ENCODE data around the gene SPATA3.

Gene SPATA3

DNA sequence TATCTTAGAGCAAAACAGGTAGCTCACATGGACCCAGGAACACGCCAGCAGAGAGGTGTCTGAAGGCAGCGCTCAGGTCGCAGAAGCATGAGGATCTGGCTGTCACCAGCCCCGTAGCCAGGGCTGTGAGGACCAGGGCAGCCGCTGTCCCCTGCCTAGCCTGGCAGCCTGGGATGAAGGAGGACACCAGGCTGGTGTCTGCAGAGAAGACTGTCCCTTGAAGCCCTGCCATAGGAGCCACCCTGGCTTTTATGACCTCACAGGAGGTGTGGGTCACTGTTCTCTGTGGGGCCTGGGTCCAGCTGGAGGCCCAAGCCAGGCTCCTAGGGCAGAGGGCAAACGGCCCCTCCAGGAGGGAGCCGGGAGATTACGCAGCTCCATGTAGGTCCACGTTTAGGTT is at the start of gene SPATA3:
SPATA3 (plus strand) TSS at position 301 of the 400 bp plus-strand sequence. CDS start 113 bp downstream, outside the sequence.
- no peak within 1 kb of the TSS for H3K9ac ChIP-seq (ENCODE audit: low read depth, low read length)
- no peak within 1 kb of the TSS for H3K4me3 ChIP-seq (ENCODE audit: low read length)
- no peaks in the 10 kb centered on the region for H3K4me1 ChIP-seq (ENCODE audit: insufficient read depth, low read length)
- H3K9me3 ChIP-seq (ENCODE audit: insufficient read depth, low read depth, low read length) = no peaks in the 10 kb centered on the region
- H3K27me3 ChIP-seq (ENCODE audit: insufficient read depth, low read length) = peaks cover 19% of the 10 kb centered on the region
- H3K27ac ChIP-seq (ENCODE audit: low read length) = no peak within 1 kb of the TSS
- H3K36me3 ChIP-seq (ENCODE audit: insufficient read depth, low read depth, low read length) = no peaks in the 10 kb centered on the region

- Histone ChIP-seq H3K4me1 (ENCODE audit: insufficient read depth, low read length) (no peaks in the 10 kb centered on the region), H3K36me3 (ENCODE audit: insufficient read depth, low read depth, low read length) (no peaks in the 10 kb centered on the region), H3K9me3 (ENCODE audit: insufficient read depth, low read depth, low read length) (no peaks in the 10 kb centered on the region), H3K27me3 (ENCODE audit: insufficient read depth, low read length) (no peaks in the 10 kb centered on the region), H3K4me3 (ENCODE audit: low read length) (no peak overlapping the region), H3K9ac (ENCODE audit: low read depth, low read length) (no peak overlapping the region), H3K27ac (ENCODE audit: low read length) (no peak overlapping the region)
These were observed 49.3 kb upstream of the SPATA3 start for GRCh38 chr2:230946429-230947234.

GRCh38 chr2:230947235-230947576 is 48.7 kb upstream of the SPATA3 start:
- no peak overlapping the region for H3K9ac ChIP-seq (ENCODE audit: low read depth, low read length)
- no peaks in the 10 kb centered on the region for H3K27me3 ChIP-seq (ENCODE audit: insufficient read depth, low read length)
- H3K9me3 ChIP-seq (ENCODE audit: insufficient read depth, low read depth, low read length) = no peaks in the 10 kb centered on the region
- H3K4me1 ChIP-seq (ENCODE audit: insufficient read depth, low read length) = no peaks in the 10 kb centered on the region
- no peak overlapping the region for H3K27ac ChIP-seq (ENCODE audit: low read length)
- H3K36me3 ChIP-seq (ENCODE audit: insufficient read depth, low read depth, low read length) = no peaks in the 10 kb centered on the region
- no peak overlapping the region for H3K4me3 ChIP-seq (ENCODE audit: low read length)

GRCh38 chr2:230947908-230948365 is 48.0 kb upstream of the SPATA3 start:
- Histone ChIP-seq H3K36me3 (ENCODE audit: insufficient read depth, low read depth, low read length) (no peaks in the 10 kb centered on the region), H3K9ac (ENCODE audit: low read depth, low read length) (no peak overlapping the region), H3K9me3 (ENCODE audit: insufficient read depth, low read depth, low read length) (no peaks in the 10 kb centered on the region), H3K4me1 (ENCODE audit: insufficient read depth, low read length) (no peaks in the 10 kb centered on the region), H3K4me3 (ENCODE audit: low read length) (no peak overlapping the region), H3K27me3 (ENCODE audit: insufficient read depth, low read length) (no peaks in the 10 kb centered on the region), H3K27ac (ENCODE audit: low read length) (no peak overlapping the region)

GRCh38 chr2:230949966-230950873 is 45.7 kb upstream of the SPATA3 start:
- Histone ChIP-seq H3K4me3 (ENCODE audit: low read length) (no peak overlapping the region), H3K9ac (ENCODE audit: low read depth, low read length) (no peak overlapping the region), H3K36me3 (ENCODE audit: insufficient read depth, low read depth, low read length) (no peaks in the 10 kb centered on the region)

GRCh38 chr2:230950874-230951339 is 45.0 kb upstream of the SPATA3 start:
- Histone ChIP-seq H3K9ac (ENCODE audit: low read depth, low read length) (no peak overlapping the region), H3K9me3 (ENCODE audit: insufficient read depth, low read depth, low read length) (no peaks in the 10 kb centered on the region), H3K4me3 (ENCODE audit: low read length) (no peak overlapping the region), H3K27me3 (ENCODE audit: insufficient read depth, low read length) (no peaks in the 10 kb centered on the region), H3K36me3 (ENCODE audit: insufficient read depth, low read depth, low read length) (no peaks in the 10 kb centered on the region), H3K4me1 (ENCODE audit: insufficient read depth, low read length) (no peaks in the 10 kb centered on the region), H3K27ac (ENCODE audit: low read length) (no peak overlapping the region)

More at GRCh38 chr2:230949966-230950873, 45.7 kb upstream of the SPATA3 start:
- H3K27me3 ChIP-seq (ENCODE audit: insufficient read depth, low read length) = no peaks in the 10 kb centered on the region
- no peak overlapping the region for H3K27ac ChIP-seq (ENCODE audit: low read length)
- H3K4me1 ChIP-seq (ENCODE audit: insufficient read depth, low read length) = no peaks in the 10 kb centered on the region
- H3K9me3 ChIP-seq (ENCODE audit: insufficient read depth, low read depth, low read length) = no peaks in the 10 kb centered on the region

- Histone ChIP-seq H3K9ac (ENCODE audit: low read depth, low read length) (no peak overlapping the region), H3K9me3 (ENCODE audit: insufficient read depth, low read depth, low read length) (no peaks in the 10 kb centered on the region), H3K27me3 (ENCODE audit: insufficient read depth, low read length) (peaks cover under 1% of the 10 kb centered on the region; the same call in 1 of the 2 replicates), H3K4me1 (ENCODE audit: insufficient read depth, low read length) (no peaks in the 10 kb centered on the region), H3K27ac (ENCODE audit: low read length) (no peak overlapping the region), H3K36me3 (ENCODE audit: insufficient read depth, low read depth, low read length) (no peaks in the 10 kb centered on the region), H3K4me3 (ENCODE audit: low read length) (no peak overlapping the region)
These were observed 44.5 kb upstream of the SPATA3 start for GRCh38 chr2:230951396-230951795.

- H3K27ac ChIP-seq (ENCODE audit: low read length) = no peak overlapping the region
- H3K9ac ChIP-seq (ENCODE audit: low read depth, low read length) = no peak overlapping the region
- no peak overlapping the region for H3K4me3 ChIP-seq (ENCODE audit: low read length)
- peaks cover 10% of the 10 kb centered on the region for H3K27me3 ChIP-seq (ENCODE audit: insufficient read depth, low read length)
- no peaks in the 10 kb centered on the region for H3K9me3 ChIP-seq (ENCODE audit: insufficient read depth, low read depth, low read length)
- H3K4me1 ChIP-seq (ENCODE audit: insufficient read depth, low read length) = peaks cover 5% of the 10 kb centered on the region; the same call in 1 of the 2 replicates
- no peaks in the 10 kb centered on the region for H3K36me3 ChIP-seq (ENCODE audit: insufficient read depth, low read depth, low read length)
These were observed 43.5 kb upstream of the SPATA3 start for GRCh38 chr2:230952226-230952956.

GRCh38 chr2:230953845-230954244 is 42.1 kb upstream of the SPATA3 start:
- Histone ChIP-seq H3K27ac (ENCODE audit: low read length) (no peak overlapping the region), H3K9me3 (ENCODE audit: insufficient read depth, low read depth, low read length) (no peaks in the 10 kb centered on the region), H3K27me3 (ENCODE audit: insufficient read depth, low read length) (peaks cover 25% of the 10 kb centered on the region), H3K36me3 (ENCODE audit: insufficient read depth, low read depth, low read length) (no peaks in the 10 kb centered on the region), H3K4me1 (ENCODE audit: insufficient read depth, low read length) (peaks cover 5% of the 10 kb centered on the region; the same call in 1 of the 2 replicates), H3K9ac (ENCODE audit: low read depth, low read length) (no peak overlapping the region), H3K4me3 (ENCODE audit: low read length) (no peak overlapping the region)

GRCh38 chr2:230954746-230955145 is 41.2 kb upstream of the SPATA3 start:
- H3K36me3 ChIP-seq (ENCODE audit: insufficient read depth, low read depth, low read length) = no peaks in the 10 kb centered on the region
- H3K27me3 ChIP-seq (ENCODE audit: insufficient read depth, low read length) = peaks cover 27% of the 10 kb centered on the region
- H3K27ac ChIP-seq (ENCODE audit: low read length) = no peak overlapping the region
- H3K4me1 ChIP-seq (ENCODE audit: insufficient read depth, low read length) = peaks cover 5% of the 10 kb centered on the region; the same call in 1 of the 2 replicates
- H3K9ac ChIP-seq (ENCODE audit: low read depth, low read length) = no peak overlapping the region
- no peak overlapping the region for H3K4me3 ChIP-seq (ENCODE audit: low read length)
- H3K9me3 ChIP-seq (ENCODE audit: insufficient read depth, low read depth, low read length) = no peaks in the 10 kb centered on the region

DNA sequence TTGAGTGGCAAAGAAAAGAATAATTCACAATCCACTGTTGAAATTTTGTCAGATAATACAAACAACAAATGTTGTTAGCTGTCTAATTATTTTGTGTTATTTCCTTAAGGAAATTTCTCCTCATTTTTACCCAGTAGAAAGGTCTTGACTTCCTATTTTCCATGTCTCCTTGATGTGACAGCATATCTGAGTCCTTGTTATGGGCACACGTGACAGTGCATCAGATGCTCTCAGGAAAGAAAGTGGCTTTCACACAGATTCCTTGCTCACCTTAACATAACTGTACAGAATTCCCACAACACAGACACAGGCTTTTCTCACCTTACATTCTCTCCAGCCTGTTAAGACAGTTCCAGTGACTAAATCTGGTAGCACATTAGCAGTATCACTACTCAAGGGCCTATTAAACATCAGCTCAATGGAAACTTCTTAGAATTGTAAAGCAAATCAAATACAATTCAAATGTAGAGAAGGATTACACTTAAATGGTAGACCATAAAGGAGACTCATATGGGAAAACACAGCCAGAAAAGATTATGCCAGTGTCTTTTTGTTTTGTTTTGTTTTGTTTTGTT is 40.7 kb upstream of the SPATA3 start:
- no peak overlapping the region for H3K4me3 ChIP-seq (ENCODE audit: low read length)
- H3K27me3 ChIP-seq (ENCODE audit: insufficient read depth, low read length) = peaks cover 27% of the 10 kb centered on the region
- no peaks in the 10 kb centered on the region for H3K36me3 ChIP-seq (ENCODE audit: insufficient read depth, low read depth, low read length)
- H3K9me3 ChIP-seq (ENCODE audit: insufficient read depth, low read depth, low read length) = no peaks in the 10 kb centered on the region
- peaks cover 5% of the 10 kb centered on the region; the same call in 1 of the 2 replicates for H3K4me1 ChIP-seq (ENCODE audit: insufficient read depth, low read length)
- no peak overlapping the region for H3K27ac ChIP-seq (ENCODE audit: low read length)
- H3K9ac ChIP-seq (ENCODE audit: low read depth, low read length) = no peak overlapping the region

Measured in iPS-20b (cell line).